ENCODE results near the gene GRHL1. TPM values are rescaled to one million over a fixed set of nuclear protein-coding genes. Genes with fewer than 3 reads are reported as not detected.

GRHL1 gene
- total RNA-seq, 2 donors from 2014 or later: 1.3 to 3.2 TPM

GRCh38 chr2:10034333-10035052 is 83.0 kb downstream of the GRHL1 start:
- peaks cover 0 to 44% of the 10 kb centered on the region in 2 donors for H3K4me1 ChIP-seq
- H3K4me3 ChIP-seq: no peak overlapping the region
- H3K27ac ChIP-seq: no peak overlapping the region
- no peaks in the 10 kb centered on the region for H3K36me3 ChIP-seq
- TF ChIP-seq, protein P1, sequence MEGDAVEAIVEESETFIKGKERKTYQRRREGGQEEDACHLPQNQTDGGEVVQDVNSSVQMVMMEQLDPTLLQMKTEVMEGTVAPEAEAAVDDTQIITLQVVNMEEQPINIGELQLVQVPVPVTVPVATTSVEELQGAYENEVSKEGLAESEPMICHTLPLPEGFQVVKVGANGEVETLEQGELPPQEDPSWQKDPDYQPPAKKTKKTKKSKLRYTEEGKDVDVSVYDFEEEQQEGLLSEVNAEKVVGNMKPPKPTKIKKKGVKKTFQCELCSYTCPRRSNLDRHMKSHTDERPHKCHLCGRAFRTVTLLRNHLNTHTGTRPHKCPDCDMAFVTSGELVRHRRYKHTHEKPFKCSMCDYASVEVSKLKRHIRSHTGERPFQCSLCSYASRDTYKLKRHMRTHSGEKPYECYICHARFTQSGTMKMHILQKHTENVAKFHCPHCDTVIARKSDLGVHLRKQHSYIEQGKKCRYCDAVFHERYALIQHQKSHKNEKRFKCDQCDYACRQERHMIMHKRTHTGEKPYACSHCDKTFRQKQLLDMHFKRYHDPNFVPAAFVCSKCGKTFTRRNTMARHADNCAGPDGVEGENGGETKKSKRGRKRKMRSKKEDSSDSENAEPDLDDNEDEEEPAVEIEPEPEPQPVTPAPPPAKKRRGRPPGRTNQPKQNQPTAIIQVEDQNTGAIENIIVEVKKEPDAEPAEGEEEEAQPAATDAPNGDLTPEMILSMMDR (IDR thresholded peaks at IDR 0.05): no peak
- no peak for DNase-seq (ENCODE audit: low spot score)
- no peaks in the 10 kb centered on the region for H3K27me3 ChIP-seq
- H3K9me3 ChIP-seq: no peaks in the 10 kb centered on the region

DNA sequence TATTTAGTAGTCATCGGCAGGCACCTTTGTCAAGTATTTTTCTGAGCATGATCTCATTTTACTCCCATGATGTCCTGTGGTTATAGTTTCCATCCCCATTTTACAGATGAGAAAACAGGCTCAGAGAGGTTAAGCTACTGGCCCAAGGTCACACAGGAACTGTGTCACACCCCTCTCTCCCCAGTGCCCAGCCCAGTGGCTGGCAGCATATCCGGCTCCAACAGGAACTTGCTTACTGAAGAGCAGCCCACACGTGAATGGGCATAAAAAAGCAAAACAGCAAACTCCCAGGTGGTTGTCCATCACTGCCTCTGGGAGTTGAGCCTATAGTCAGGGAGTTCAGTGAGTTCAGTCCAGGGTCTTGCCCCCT is 83.5 kb downstream of the GRHL1 start:
- TF ChIP-seq, protein P1 (IDR thresholded peaks at IDR 0.05): no peak
- Histone ChIP-seq H3K27me3 (no peaks in the 10 kb centered on the region), H3K36me3 (no peaks in the 10 kb centered on the region), H3K4me3 (no peak overlapping the region), H3K4me1 (peaks cover 0 to 43% of the 10 kb centered on the region in 2 donors), H3K9me3 (no peaks in the 10 kb centered on the region), H3K27ac (peak overlapping the region; percentile 84 to 86)
- DNase-seq (ENCODE audit: low spot score): no peak

DNA sequence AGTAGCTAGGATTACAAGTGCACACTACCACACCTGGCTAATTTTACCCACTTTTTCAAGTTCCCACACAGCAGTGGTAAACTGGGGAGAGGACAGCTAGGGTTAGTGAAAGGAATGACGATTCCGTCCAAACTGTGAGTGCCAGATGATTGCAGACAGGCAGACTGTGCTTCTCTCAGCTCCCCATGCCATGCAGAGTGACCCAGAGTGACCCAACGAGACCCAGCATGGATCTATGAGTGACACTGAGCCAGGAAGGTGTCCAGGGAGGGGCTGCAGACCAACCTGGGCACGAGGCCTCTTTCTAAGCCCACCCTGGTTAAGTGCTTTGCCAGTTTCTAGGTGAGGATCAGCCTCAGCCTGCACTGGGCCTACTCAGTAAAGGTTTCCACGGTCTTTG is 84.1 kb downstream of the GRHL1 start:
- Histone ChIP-seq H3K27ac (peak overlapping the region; percentile 84 to 86), H3K9me3 (no peaks in the 10 kb centered on the region), H3K36me3 (no peaks in the 10 kb centered on the region), H3K4me1 (peaks cover 0 to 49% of the 10 kb centered on the region in 2 donors), H3K4me3 (no peak overlapping the region), H3K27me3 (no peaks in the 10 kb centered on the region)
- TF ChIP-seq, protein P1 (IDR thresholded peaks at IDR 0.05): no peak
- DNase-seq (ENCODE audit: low spot score): no peak

DNA sequence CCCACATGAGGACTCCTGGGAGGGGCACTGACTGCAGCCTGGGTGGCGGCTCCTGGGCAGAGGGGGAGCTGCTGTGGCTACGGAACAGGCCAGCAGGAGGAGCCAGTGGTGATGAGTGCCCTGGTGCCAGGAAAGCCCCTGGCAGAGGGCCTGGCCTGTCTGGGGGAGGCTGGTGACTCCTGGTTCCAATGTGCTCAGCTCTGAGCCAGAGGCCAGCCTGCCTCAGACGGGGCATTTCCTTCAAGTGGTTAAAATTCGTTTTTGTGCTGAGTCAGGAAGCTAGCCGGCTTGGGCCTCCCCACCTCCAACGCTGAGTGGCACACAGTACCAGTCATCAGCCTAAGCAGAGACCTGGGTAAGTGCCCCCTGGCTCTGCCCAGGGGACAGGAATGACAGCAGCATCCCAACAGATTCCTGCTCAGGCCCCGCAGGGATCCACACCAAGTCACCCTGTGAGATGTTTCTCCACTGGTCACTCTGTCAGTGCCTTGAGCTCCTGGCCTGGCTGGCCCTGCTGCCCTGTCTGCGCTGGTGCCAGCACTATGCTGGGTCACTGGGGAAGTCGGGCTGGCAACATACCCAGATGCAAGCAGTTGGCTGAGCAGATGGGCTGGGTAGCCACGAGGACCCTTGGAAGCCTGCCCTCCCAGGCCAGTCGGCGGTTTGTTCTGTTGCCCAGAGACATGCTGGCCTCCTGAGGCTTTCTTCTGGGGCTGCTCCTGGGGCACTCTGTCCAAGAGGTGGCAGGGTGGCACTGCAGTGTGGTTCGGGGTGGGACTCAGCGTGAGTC is 84.8 kb downstream of the GRHL1 start:
- Histone ChIP-seq H3K36me3 (no peaks in the 10 kb centered on the region), H3K27me3 (no peaks in the 10 kb centered on the region), H3K4me3 (no peak overlapping the region), H3K4me1 (peaks cover 0 to 56% of the 10 kb centered on the region in 2 donors), H3K9me3 (no peaks in the 10 kb centered on the region), H3K27ac (peak overlapping the region; percentile 84 to 86)
- TF ChIP-seq, protein P1 (IDR thresholded peaks at IDR 0.05): peak; percentile 58 to 70
- DNase-seq (ENCODE audit: low spot score): peak; percentile 80

DNA sequence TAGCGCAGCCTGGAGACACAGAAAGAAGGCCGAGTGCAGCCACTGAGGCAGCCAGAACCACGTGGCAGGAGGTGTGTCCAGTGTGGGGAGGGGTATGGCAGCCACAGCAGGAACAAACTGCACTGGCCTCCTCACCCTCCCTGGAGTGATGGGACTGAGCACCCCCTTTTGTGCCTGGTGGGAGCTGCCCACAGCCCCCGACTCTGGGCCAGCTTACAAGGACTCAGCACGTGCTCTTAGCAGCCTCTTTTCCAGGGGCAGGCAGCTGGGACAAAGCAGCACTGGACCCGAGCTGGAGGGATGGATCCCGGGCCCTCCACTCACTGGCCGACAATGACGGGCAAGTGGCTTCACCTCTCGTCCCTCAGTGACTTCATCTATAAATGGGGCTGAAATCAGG is 86.6 kb downstream of the GRHL1 start:
- Histone ChIP-seq H3K4me3 (no peak overlapping the region), H3K27me3 (no peaks in the 10 kb centered on the region), H3K4me1 (peaks cover 0 to 71% of the 10 kb centered on the region in 2 donors), H3K36me3 (no peaks in the 10 kb centered on the region), H3K9me3 (no peaks in the 10 kb centered on the region), H3K27ac (peak overlapping the region in 1 of 2 donors; percentile 86)
- TF ChIP-seq, protein P1 (IDR thresholded peaks at IDR 0.05): no peak
- DNase-seq (ENCODE audit: low spot score): no peak
